PC-3 (cell line): ENCODE results near the gene IKBKE. TPM values are rescaled to one million over a fixed set of nuclear protein-coding genes. Genes with fewer than 3 reads are reported as not detected.
A peak's percentile ranks its signal among the peaks of the same experiment; 100 is the strongest.

Source experiments
- ATAC-seq: fragments of 200-7000 bp; cut with Tn5 transposase; 2 replicates; pipeline ENCODE4 v1.9.1; 2020; ENCODE audit warnings: mild to moderate bottlenecking, moderate library complexity
- BruUV-seq: library from RNA; stranded (reverse); fragments of 400-500 nt; replicated peaks from 2 replicates; lab custom pipeline; 2021; lab: Mats Ljungman, UMichigan
- CTCF ChIA-PET: fragments of 300-600 bp; sonication (Branson Sonifier 250); formaldehyde crosslinking; loops from one replicate; lab custom pipeline; 2022; ENCODE audit warnings: antibody characterized with exemption; lab: Charles Lee
- POLR2A ChIA-PET: fragments of 300-600 bp; sonication (Branson Sonifier 250); formaldehyde crosslinking; loops from one replicate; lab custom pipeline; 2022; ENCODE audit warnings: antibody characterized with exemption; ENCODE audit not compliant: unreplicated experiment; lab: Charles Lee
- DNase-seq: peaks from one replicate; pipeline ENCODE4 v3.0.0-alpha.2; 2015
- H2AFZ ChIP-seq: fragments of 300-600 bp; sonication (generic); 2 replicates; pipeline ENCODE4 v1.6.0; 2016; ENCODE audit warnings: antibody characterized with exemption, low read length
- H3F3A ChIP-seq: fragments of 300-600 bp; sonication (generic); one replicate; pipeline ENCODE4 v1.6.0; 2017; ENCODE audit warnings: antibody characterized with exemption, low read length, control low read depth, mild to moderate bottlenecking; ENCODE audit not compliant: unreplicated experiment
- H3K27ac ChIP-seq: fragments of 300-600 bp; sonication (generic); 2 replicates; pipeline ENCODE4 v1.5.1; 2016; ENCODE audit warnings: mild to moderate bottlenecking, low read length
- H3K27me3 ChIP-seq: fragments of 300-600 bp; sonication (generic); 2 replicates; pipeline ENCODE4 v1.6.1; 2016; ENCODE audit warnings: low read length, mixed read lengths
- H3K36me3 ChIP-seq: fragments of 300-600 bp; sonication (generic); 2 replicates; pipeline ENCODE4 v1.6.1; 2016; ENCODE audit warnings: low read depth, mixed run types, low read length, mixed read lengths
- H3K4me1 ChIP-seq: fragments of 300-600 bp; sonication (generic); 2 replicates; pipeline ENCODE4 v1.5.1; 2016; ENCODE audit warnings: low read length; ENCODE audit not compliant: insufficient read depth
- H3K4me2 ChIP-seq: fragments of 300-600 bp; sonication (generic); 2 replicates; pipeline ENCODE4 v1.6.0; 2016; ENCODE audit warnings: low read length
- H3K4me3 ChIP-seq: fragments of 300-600 bp; sonication (generic); 2 replicates; pipeline ENCODE4 v1.5.1; 2016; ENCODE audit warnings: mild to moderate bottlenecking, low read length, mixed read lengths
- H3K79me2 ChIP-seq: fragments of 300-600 bp; sonication (generic); 2 replicates; pipeline ENCODE4 v1.6.1; 2017; ENCODE audit warnings: low read length, mixed read lengths
- H3K9ac ChIP-seq: fragments of 300-600 bp; sonication (generic); 2 replicates; pipeline ENCODE4 v1.6.0; 2016; ENCODE audit warnings: mild to moderate bottlenecking, low read length
- H3K9me2 ChIP-seq: fragments of 300-600 bp; sonication (generic); replicated peaks from 2 replicates; pipeline ENCODE4 v1.6.1; 2016; ENCODE audit warnings: mixed run types, low read length, mixed read lengths
- H3K9me3 ChIP-seq: fragments of 300-600 bp; sonication (generic); 2 replicates; pipeline ENCODE4 v1.6.1; 2016; ENCODE audit warnings: low read length, mixed read lengths
- H4K20me1 ChIP-seq: fragments of 300-600 bp; sonication (generic); 2 replicates; pipeline ENCODE4 v1.6.1; 2016; ENCODE audit warnings: low read length, mixed read lengths
- CTCF ChIP-seq: fragments of 300-600 bp; sonication (generic); conservative IDR thresholded peaks from 2 replicates; pipeline ENCODE4 v1.5.1; 2017; ENCODE audit warnings: antibody characterized with exemption, low read depth, mild to moderate bottlenecking, low read length
- EZH2 ChIP-seq: fragments of 300-600 bp; sonication (generic); IDR thresholded peaks from one replicate; pipeline ENCODE4 v1.6.1; 2017; ENCODE audit warnings: antibody characterized with exemption, mild to moderate bottlenecking, low read length; ENCODE audit not compliant: unreplicated experiment
- EZH2phosphoT487 ChIP-seq: fragments of 300-600 bp; sonication (generic); IDR thresholded peaks from 2 replicates; pipeline ENCODE4 v1.6.1; 2018; ENCODE audit warnings: mild to moderate bottlenecking, antibody characterized with exemption, low read length, borderline replicate concordance
- intact Hi-C: fragments of 100-400 bp; cut with micrococcal nuclease; formaldehyde crosslinking; loops from 2 replicates; pipeline ENCODE4 v1.9.0; 2023
- total RNA-seq: library from RNA; depleted of rRNA; stranded (reverse); fragments of >200 nt; gene quantifications from 2 replicates; pipeline ENCODE4 v1.2.3, GENCODE V29; 2014

IKBKE gene
- total RNA-seq, 1 experiment from 2014 or later, result 28.3 TPM

DNA sequence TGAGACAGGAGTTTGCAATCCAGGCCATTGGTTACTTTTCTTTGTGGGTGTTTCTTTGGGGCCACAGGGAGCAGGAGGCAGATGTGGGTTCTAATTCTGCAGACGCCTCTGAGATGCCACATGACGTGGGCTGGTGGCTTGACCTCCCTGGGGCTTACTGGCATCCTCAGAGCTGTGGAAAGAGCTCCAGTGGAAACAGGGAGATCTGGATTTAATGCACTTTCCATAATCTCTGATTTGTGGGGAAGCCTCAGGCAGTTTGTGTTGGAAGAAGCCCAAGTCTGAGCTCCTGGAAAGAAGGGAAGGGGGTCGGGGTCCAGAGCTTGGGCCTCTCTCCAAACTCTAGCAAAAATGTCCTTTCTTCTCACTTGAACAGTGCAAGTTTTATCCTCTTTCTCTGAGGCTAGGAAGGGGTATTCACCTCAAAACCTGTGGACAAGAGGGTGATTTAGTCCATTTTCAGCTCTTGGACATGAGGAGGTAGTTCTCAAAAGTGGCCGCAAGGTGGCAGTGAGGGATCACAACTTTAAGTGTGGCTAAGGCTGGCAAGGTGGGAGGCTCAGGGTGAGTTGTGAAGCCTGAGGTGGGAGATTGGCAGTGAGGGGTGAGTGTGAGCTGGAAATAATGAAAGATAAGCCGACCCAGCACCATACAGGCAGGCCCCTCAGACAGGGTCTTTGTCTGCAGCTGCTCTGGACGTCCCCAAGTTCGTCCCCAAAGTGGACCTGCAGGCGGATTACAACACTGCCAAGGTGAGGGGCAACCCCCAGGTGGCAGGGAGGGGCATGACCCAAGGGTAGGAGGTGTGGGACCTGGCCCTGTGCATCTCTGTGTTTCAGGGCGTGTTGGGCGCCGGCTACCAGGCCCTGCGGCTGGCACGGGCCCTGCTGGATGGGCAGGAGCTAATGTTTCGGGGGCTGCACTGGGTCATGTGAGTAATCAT lies 9.2 kb downstream of the IKBKE start:
- H3K4me3 ChIP-seq, result no peak overlapping the region
- H3K4me1 ChIP-seq, result peaks cover 7% of the 10 kb centered on the region
- DNase-seq (peak; percentile 95), ATAC-seq (peak; percentile 79)
- H3K9me3 ChIP-seq, result no peaks in the 10 kb centered on the region
- CTCF ChIA-PET, result interaction anchor here (0.5 to 2.3 kb wide), 12 partner anchors 9 to 201 kb away, joined by 3 to 29 read pairs (median 4); partner anchors contain the start of genes DYRK3, EIF2D and IKBKE
- no TSS peak for BruUV-seq
- no peak overlapping the region for H2AFZ ChIP-seq
- intact Hi-C loops, result loop anchor here (1.0 kb wide), 1 partner anchor 17 kb away; no protein-coding TSS in a partner anchor
- H3K27me3 ChIP-seq, result no peaks in the 10 kb centered on the region
- no peaks in the 10 kb centered on the region for H4K20me1 ChIP-seq
- no peak overlapping the region for H3K4me2 ChIP-seq
- H3K9me2 ChIP-seq, result no peaks in the 10 kb centered on the region
- no peak overlapping the region for H3K27ac ChIP-seq
- no peak overlapping the region for H3K9ac ChIP-seq
- POLR2A ChIA-PET, result no interaction called here
- TF ChIP-seq EZH2 (no peak), EZH2phosphoT487 (no peak), CTCF (peak; percentile 99)
- H3F3A ChIP-seq, result no peaks in the 10 kb centered on the region
- H3K36me3 ChIP-seq, result peaks cover 21% of the 10 kb centered on the region
- no peaks in the 10 kb centered on the region for H3K79me2 ChIP-seq

DNA sequence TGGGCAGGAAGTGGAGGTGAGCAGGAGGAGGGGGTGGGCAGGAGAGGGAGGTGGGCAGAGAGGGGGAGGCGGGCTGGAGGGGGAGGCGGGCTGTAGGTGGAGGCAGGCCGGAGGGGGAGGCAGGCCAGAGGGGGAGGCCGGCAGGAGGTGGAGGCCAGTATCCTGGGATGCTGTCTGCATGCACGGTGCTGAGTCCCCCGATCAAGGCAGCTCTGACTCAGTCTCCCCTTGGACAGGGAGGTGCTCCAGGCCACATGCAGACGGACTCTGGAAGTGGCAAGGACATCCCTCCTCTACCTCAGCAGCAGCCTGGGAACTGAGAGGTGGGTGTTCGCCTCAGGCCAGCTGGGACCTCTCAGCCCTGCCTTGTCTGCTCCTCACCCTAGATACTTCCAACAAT lies 9.9 kb downstream of the IKBKE start:
- no peaks in the 10 kb centered on the region for H3F3A ChIP-seq
- H4K20me1 ChIP-seq, result no peaks in the 10 kb centered on the region
- H3K9ac ChIP-seq, result no peak overlapping the region
- H3K4me1 ChIP-seq, result peaks cover 7% of the 10 kb centered on the region
- BruUV-seq, result no TSS peak
- H3K9me3 ChIP-seq, result no peaks in the 10 kb centered on the region
- H3K27me3 ChIP-seq, result no peaks in the 10 kb centered on the region
- no peak overlapping the region for H3K27ac ChIP-seq
- intact Hi-C loops, result no loop called here
- H3K79me2 ChIP-seq, result no peaks in the 10 kb centered on the region
- CTCF ChIA-PET, result interaction anchor here (2.3 kb wide), 1 partner anchor 10 kb away, joined by 29 read pairs; the partner anchor contains the start of gene IKBKE
- ATAC-seq (no peak), DNase-seq (no peak)
- H3K9me2 ChIP-seq, result no peaks in the 10 kb centered on the region
- POLR2A ChIA-PET, result no interaction called here
- H3K4me2 ChIP-seq, result no peak overlapping the region
- no peak overlapping the region for H3K4me3 ChIP-seq
- TF ChIP-seq EZH2 (no peak), CTCF (no peak), EZH2phosphoT487 (no peak)
- H2AFZ ChIP-seq, result no peak overlapping the region
- peaks cover 14% of the 10 kb centered on the region for H3K36me3 ChIP-seq

DNA sequence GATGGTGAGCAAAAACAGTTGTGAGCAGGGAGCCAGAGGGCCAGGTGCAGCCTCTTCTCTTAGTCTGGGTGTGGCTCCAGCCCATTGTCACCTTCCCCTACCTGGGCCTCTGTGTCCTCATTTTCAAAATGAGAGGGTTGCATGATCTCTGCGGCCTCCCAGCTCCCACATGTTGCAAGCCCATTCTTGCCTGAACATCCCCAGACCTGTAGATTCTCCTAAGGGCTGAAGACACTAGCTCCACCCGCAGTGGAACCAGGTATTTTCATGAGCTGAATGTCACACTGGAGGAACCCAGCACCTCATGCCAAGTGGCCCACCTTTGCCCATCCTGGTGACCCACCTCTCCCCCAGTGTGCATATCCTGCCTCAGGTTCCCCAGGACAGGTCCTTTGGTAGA lies 12.3 kb downstream of the IKBKE start:
- ATAC-seq, result no peak
- BruUV-seq, result no TSS peak
- intact Hi-C loops, result no loop called here

More for the DNA sequence above, 12.3 kb downstream of the IKBKE start:
- Histone ChIP-seq H3F3A (no peaks in the 10 kb centered on the region), H3K27me3 (no peaks in the 10 kb centered on the region), H3K9ac (no peak overlapping the region), H3K9me2 (no peaks in the 10 kb centered on the region), H3K4me1 (peaks cover 7% of the 10 kb centered on the region), H3K27ac (no peak overlapping the region), H3K4me2 (no peak overlapping the region), H3K4me3 (no peak overlapping the region), H2AFZ (no peak overlapping the region), H3K79me2 (no peaks in the 10 kb centered on the region), H3K9me3 (no peaks in the 10 kb centered on the region), H4K20me1 (no peaks in the 10 kb centered on the region), H3K36me3 (peaks cover 3% of the 10 kb centered on the region; the same call in 1 of the 2 replicates)
- TF ChIP-seq EZH2, result no peak
- TF ChIP-seq CTCF, result no peak
- TF ChIP-seq EZH2phosphoT487, result no peak
- POLR2A ChIA-PET, result no interaction called here
- no peak for DNase-seq
- CTCF ChIA-PET, result no interaction called here
